Upper lobe of left lung (tissue), 4 donors: ENCODE measurements around the gene BFSP2.

ENCODE experiments used
- POLR2A ChIP-seq, 4 donors: fragments of 450-650 bp; IDR thresholded peaks; one replicate each; pipeline ENCODE4 v1.5.1; 2016 to 2017; ENCODE audit warnings: antibody characterized with exemption in 4 of 4, mild to moderate bottlenecking in 2 of 4
- TF ChIP-seq, protein P1 (sequence below), 6 experiments: fragments of 450-650 bp in 4 of 6; fragments of 200-600 bp in 2 of 6; sonication (generic) in 2 of 6; IDR thresholded peaks; one replicate each; pipeline ENCODE4 v1.5.1; 2016 to 2019; ENCODE audit warnings: antibody characterized with exemption in 6 of 6

DNA sequence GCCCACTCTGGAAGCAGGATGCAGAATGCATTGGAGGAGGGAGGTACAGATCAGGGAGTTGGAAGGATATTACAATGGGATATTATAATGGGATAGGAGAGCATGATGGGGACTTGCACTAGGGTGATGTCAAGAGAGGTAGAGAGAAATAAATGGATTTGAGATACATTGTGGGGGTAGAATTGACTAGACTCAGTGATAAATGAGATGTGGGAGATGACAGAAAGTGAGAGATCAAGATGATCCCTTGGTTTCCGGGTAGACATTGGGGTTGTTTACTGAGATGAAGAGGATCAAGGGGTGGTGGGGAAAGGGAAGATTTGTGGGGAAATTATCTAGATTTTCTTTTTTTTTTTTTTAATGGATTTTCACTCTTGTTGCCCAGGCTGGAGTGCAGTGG is 42.7 kb downstream of the BFSP2 start:
- no peak for TF ChIP-seq POLR2A (IDR thresholded peaks at IDR 0.05)
- TF ChIP-seq, protein P1, sequence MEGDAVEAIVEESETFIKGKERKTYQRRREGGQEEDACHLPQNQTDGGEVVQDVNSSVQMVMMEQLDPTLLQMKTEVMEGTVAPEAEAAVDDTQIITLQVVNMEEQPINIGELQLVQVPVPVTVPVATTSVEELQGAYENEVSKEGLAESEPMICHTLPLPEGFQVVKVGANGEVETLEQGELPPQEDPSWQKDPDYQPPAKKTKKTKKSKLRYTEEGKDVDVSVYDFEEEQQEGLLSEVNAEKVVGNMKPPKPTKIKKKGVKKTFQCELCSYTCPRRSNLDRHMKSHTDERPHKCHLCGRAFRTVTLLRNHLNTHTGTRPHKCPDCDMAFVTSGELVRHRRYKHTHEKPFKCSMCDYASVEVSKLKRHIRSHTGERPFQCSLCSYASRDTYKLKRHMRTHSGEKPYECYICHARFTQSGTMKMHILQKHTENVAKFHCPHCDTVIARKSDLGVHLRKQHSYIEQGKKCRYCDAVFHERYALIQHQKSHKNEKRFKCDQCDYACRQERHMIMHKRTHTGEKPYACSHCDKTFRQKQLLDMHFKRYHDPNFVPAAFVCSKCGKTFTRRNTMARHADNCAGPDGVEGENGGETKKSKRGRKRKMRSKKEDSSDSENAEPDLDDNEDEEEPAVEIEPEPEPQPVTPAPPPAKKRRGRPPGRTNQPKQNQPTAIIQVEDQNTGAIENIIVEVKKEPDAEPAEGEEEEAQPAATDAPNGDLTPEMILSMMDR (IDR thresholded peaks at IDR 0.05) = no peak
